A673 (cell line): ENCODE measurements around the gene CACNA2D1.

Experiments
- EZH2 ChIP-seq: fragments of 200-600 bp; sonication (generic); IDR thresholded peaks from 2 replicates; pipeline ENCODE4 v1.6.1; 2017; ENCODE audit warnings: borderline replicate concordance, low read depth, mild to moderate bottlenecking, mixed read lengths, antibody characterized with exemption, low read length; ENCODE audit not compliant: poor library complexity, severe bottlenecking
- TF ChIP-seq, protein P1 (sequence below): fragments of 300-800, 200-600 bp; sonication (generic); conservative IDR thresholded peaks from 2 replicates; pipeline ENCODE4 v1.5.1; 2017; ENCODE audit warnings: low read depth, mild to moderate bottlenecking, antibody characterized with exemption, low read length, moderate library complexity, mixed read lengths

DNA sequence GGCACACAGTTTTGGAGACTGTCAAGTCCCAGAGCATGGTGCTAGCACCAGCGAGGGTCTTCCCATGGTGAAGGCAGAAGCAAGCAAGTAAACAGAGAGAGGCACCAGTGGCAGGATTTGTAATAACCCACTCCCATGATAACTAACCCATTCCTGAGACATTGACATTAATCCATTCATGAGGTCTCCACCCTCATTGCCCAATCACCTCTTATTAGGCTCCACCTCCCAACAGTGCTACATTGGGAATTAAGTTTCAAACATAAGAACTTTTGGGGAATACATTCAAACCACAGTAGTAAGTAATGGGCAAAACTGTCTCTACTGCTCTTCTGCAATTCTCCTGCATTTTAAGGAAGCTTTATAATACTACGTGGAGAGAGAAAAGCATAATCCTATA, 193.6 kb downstream of the CACNA2D1 start:
- TF ChIP-seq, protein P1, sequence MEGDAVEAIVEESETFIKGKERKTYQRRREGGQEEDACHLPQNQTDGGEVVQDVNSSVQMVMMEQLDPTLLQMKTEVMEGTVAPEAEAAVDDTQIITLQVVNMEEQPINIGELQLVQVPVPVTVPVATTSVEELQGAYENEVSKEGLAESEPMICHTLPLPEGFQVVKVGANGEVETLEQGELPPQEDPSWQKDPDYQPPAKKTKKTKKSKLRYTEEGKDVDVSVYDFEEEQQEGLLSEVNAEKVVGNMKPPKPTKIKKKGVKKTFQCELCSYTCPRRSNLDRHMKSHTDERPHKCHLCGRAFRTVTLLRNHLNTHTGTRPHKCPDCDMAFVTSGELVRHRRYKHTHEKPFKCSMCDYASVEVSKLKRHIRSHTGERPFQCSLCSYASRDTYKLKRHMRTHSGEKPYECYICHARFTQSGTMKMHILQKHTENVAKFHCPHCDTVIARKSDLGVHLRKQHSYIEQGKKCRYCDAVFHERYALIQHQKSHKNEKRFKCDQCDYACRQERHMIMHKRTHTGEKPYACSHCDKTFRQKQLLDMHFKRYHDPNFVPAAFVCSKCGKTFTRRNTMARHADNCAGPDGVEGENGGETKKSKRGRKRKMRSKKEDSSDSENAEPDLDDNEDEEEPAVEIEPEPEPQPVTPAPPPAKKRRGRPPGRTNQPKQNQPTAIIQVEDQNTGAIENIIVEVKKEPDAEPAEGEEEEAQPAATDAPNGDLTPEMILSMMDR: no peak
- TF ChIP-seq EZH2: no peak
